ENCODE data around the gene OR6S1. TPM values are rescaled to one million over a fixed set of nuclear protein-coding genes. Genes with fewer than 3 reads are reported as not detected.

Gene OR6S1
- not detected for total RNA-seq
- long read RNA-seq = 0 reads

GRCh38 chr14:20641591-20641990 is at the start of gene OR6S1:
OR6S1 (minus strand) TSS chr14:20641691; CDS start chr14:20641691, 0 bp downstream.
- H3K4me3 ChIP-seq = no peak within 1 kb of the TSS
- ATAC-seq = no peak
- no peaks in the 10 kb centered on the region for H3K36me3 ChIP-seq
- TF ChIP-seq, protein P1, sequence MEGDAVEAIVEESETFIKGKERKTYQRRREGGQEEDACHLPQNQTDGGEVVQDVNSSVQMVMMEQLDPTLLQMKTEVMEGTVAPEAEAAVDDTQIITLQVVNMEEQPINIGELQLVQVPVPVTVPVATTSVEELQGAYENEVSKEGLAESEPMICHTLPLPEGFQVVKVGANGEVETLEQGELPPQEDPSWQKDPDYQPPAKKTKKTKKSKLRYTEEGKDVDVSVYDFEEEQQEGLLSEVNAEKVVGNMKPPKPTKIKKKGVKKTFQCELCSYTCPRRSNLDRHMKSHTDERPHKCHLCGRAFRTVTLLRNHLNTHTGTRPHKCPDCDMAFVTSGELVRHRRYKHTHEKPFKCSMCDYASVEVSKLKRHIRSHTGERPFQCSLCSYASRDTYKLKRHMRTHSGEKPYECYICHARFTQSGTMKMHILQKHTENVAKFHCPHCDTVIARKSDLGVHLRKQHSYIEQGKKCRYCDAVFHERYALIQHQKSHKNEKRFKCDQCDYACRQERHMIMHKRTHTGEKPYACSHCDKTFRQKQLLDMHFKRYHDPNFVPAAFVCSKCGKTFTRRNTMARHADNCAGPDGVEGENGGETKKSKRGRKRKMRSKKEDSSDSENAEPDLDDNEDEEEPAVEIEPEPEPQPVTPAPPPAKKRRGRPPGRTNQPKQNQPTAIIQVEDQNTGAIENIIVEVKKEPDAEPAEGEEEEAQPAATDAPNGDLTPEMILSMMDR (IDR thresholded peaks at IDR 0.05) = no peak
- no peak for TF ChIP-seq POLR2A (IDR thresholded peaks at IDR 0.05)
- no peak within 1 kb of the TSS for H3K27ac ChIP-seq
- 60% methylated on average over 1 of the region's 2 CpGs for WGBS (ENCODE audit: insufficient coverage, low coverage, low lambda C conversion rate, missing lambda C conversion rate)
- no peaks in the 10 kb centered on the region for H3K27me3 ChIP-seq
- no peaks in the 10 kb centered on the region for H3K9me3 ChIP-seq
- H3K4me1 ChIP-seq = no peaks in the 10 kb centered on the region
- DNase-seq = no peak
- intact Hi-C loops (cut with DNase I) = no loop called here

DNA sequence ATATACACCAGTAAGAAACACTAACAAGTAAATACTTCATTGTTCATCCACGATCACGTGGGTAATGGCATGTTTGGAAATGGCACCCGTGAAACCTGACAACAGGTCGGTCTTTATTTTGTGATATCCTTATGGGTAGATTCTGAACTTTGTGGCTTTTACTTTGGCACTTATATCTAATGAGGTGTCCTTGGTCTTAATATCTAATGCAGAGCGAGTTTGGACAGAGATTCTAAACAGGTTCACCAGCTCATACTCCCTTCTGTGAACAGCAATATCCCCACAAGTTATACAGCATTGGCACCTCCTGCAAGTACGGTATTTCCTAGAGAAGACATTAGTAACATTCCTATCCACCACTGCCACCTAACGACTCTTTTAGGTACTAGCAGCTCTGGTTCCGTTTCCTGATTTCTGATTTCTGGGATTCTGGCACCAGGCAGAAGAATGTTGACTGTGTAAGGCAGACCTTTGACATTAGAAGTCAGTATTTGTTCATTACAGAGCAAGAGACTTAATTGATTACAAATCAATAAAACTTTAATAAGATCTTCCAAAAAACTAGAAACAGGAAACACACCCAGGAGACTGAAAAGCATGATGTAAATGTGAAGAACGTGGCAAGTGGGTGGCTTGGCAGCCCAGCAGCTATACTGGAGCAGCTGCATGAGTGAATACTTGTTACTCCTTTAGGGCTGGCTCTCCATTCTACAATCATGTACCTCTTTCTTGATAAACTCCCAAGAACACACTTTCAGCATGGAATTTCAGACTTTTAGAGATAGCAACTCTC is 49.6 kb upstream of the OR6S1 start:
- peak; percentile 52 to 76 (median 72) for ATAC-seq
- no peaks in the 10 kb centered on the region for H3K9me3 ChIP-seq
- TF ChIP-seq, protein P1 (IDR thresholded peaks at IDR 0.05) = peak; percentile 77 to 92 (median 82)
- no peak for TF ChIP-seq POLR2A (IDR thresholded peaks at IDR 0.05)
- DNase-seq = peak in 1 of 3 donors; percentile 59
- intact Hi-C loops (cut with DNase I) = no loop called here
- peaks cover 0 to 51% (median 0%) of the 10 kb centered on the region in 4 donors for H3K4me1 ChIP-seq
- peak overlapping the region in 2 of 3 donors; percentile 9 to 65 for H3K27ac ChIP-seq
- H3K4me3 ChIP-seq = peak overlapping the region in 2 of 3 donors; percentile 20 to 45
- peaks cover 0 to 18% (median 2%) of the 10 kb centered on the region in 4 donors for H3K36me3 ChIP-seq
- 10% methylated on average over 9 of the region's 9 CpGs for WGBS (ENCODE audit: insufficient coverage, low coverage, low lambda C conversion rate, missing lambda C conversion rate)
- no peaks in the 10 kb centered on the region for H3K27me3 ChIP-seq

- intact Hi-C loops (cut with DNase I) = loop anchor here (10.0 kb wide), 2 partner anchors 74 to 364 kb away; no protein-coding TSS in a partner anchor
- no peaks in the 10 kb centered on the region for H3K27me3 ChIP-seq
- peak; percentile 86 for TF ChIP-seq POLR2A (IDR thresholded peaks at IDR 0.05)
- TF ChIP-seq, protein P1 (IDR thresholded peaks at IDR 0.05) = no peak
- H3K36me3 ChIP-seq = peaks cover 0 to 3% (median 0%) of the 10 kb centered on the region in 4 donors
- WGBS (ENCODE audit: insufficient coverage, low coverage, low lambda C conversion rate, missing lambda C conversion rate) = 25% methylated on average over 7 of the region's 7 CpGs
- peaks cover 0 to 51% (median 0%) of the 10 kb centered on the region in 4 donors for H3K4me1 ChIP-seq
- peak within 1 kb of the TSS in 2 of 3 donors; percentile 47 to 99 for H3K27ac ChIP-seq
- DNase-seq (peak in 1 of 3 donors; percentile 74), ATAC-seq (peak; percentile 26 to 59 (median 41))
- no peaks in the 10 kb centered on the region for H3K9me3 ChIP-seq
- peak within 1 kb of the TSS in 2 of 3 donors; percentile 71 to 80 for H3K4me3 ChIP-seq
Measured at GRCh38 chr14:20688167-20688839, 46.8 kb upstream of the OR6S1 start, which contains the start of gene ANG. ANG (plus strand) TSS chr14:20688764; CDS start chr14:20693565, 4,801 bp downstream.

DNA sequence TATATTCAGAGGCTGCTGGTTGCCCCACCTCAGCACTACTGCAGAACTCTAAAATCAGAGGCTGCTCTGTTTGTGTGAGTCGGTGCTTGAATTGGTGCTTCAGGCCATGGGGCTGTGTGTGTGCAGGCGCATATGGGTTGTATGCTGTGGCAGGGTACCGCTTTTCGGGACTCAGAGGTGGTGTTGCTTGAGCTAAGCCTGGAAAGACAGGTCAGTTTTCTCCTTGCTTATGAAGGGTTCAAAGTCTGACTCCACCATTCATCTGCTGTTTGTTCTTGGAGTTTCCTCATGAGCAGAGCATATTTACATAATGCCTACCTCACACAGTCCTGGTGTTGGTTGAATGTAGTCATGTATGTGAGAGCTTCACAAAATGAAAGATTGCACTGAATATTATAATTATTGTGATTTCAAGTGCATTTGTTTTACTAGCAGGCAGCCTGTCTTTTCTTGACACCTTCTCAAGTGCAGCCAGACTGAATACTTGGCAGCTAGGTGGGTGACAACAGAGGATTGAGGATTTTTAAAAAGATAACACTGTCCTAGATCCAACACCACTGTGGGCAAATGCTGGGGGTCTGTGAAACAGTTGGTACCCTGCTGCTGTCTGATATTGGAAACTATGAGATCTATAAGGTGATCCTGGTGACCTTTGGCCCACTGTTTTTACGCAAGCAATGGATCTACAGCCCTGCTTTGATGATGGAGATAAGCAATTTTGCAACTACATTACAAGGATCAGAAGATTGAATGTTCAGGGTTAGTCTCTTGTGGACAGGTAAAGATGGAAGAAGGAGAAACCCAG is 46.1 kb upstream of the OR6S1 start:
- DNase-seq = no peak
- peak overlapping the region; percentile 16 to 80 (median 71) for H3K4me3 ChIP-seq
- intact Hi-C loops (cut with DNase I) = loop anchor here (10.0 kb wide), 2 partner anchors 73 to 363 kb away; no protein-coding TSS in a partner anchor
- no peaks in the 10 kb centered on the region for H3K9me3 ChIP-seq
- H3K36me3 ChIP-seq = no peaks in the 10 kb centered on the region
- no peak for TF ChIP-seq POLR2A (IDR thresholded peaks at IDR 0.05)
- TF ChIP-seq, protein P1 (IDR thresholded peaks at IDR 0.05) = no peak
- peak in 2 of 4 donors; percentile 1 to 4 for ATAC-seq
- peak overlapping the region; percentile 16 to 99 (median 42) for H3K27ac ChIP-seq
- peaks cover 0 to 51% (median 0%) of the 10 kb centered on the region in 4 donors for H3K4me1 ChIP-seq
- WGBS (ENCODE audit: insufficient coverage, low coverage, low lambda C conversion rate, missing lambda C conversion rate) = 36% methylated on average over 5 of the region's 5 CpGs
- H3K27me3 ChIP-seq = no peaks in the 10 kb centered on the region
